ENCODE data around the gene KRTAP17-1. TPM values are rescaled to one million over a fixed set of nuclear protein-coding genes. Genes with fewer than 3 reads are reported as not detected.
"Not testable (repeated sequence)": the region's sequence is repeated elsewhere in the genome, so short reads cannot be mapped to it uniquely, and the experiment has no call there.

Gene KRTAP17-1
- total RNA-seq, 1 experiment from 2014 or later, result not detected

GRCh38 chr17:41278176-41278955 lies 37.1 kb downstream of the KRTAP17-1 start:
- CTCF ChIA-PET, result no interaction called here
- no peaks in the 10 kb centered on the region for H3F3A ChIP-seq (ENCODE audit: insufficient read depth, low read depth)
- no peak for DNase-seq
- H3K4me3 ChIP-seq, result no peak overlapping the region
- H3K9me3 ChIP-seq (ENCODE audit: insufficient read depth, low read depth), result 0 out of 2 replicates have a peak, but pooled peaks cover 2% of the 10 kb centered on the region
- no peak overlapping the region for H2AFZ ChIP-seq
- TF ChIP-seq EZH2 (IDR thresholded peaks at IDR 0.05; ENCODE audit: low read depth), result no peak
- no peak for TF ChIP-seq CTCF (conservative IDR thresholded peaks at IDR 0.05)
- H3K36me3 ChIP-seq (ENCODE audit: low read depth), result no peaks in the 10 kb centered on the region
- H4K20me1 ChIP-seq (ENCODE audit: insufficient read depth), result no peaks in the 10 kb centered on the region
- H3K4me1 ChIP-seq (replicated peaks; ENCODE audit: insufficient read depth), result no peaks in the 10 kb centered on the region
- no TSS peak for BruUV-seq (replicated peaks)
- POLR2A ChIA-PET (ENCODE audit: unreplicated experiment), result no interaction called here
- H3K4me2 ChIP-seq, result no peak overlapping the region
- no peaks in the 10 kb centered on the region for H3K27me3 ChIP-seq (ENCODE audit: insufficient read depth, low read depth)
- no peak overlapping the region for H3K27ac ChIP-seq
- H3K9me2 ChIP-seq (ENCODE audit: insufficient read depth), result no peaks in the 10 kb centered on the region
- intact Hi-C loops (cut with micrococcal nuclease; ENCODE audit: unreplicated experiment), result no loop called here
- H3K79me2 ChIP-seq (ENCODE audit: low read depth), result no peaks in the 10 kb centered on the region

GRCh38 chr17:41275648-41276190 lies 39.8 kb downstream of the KRTAP17-1 start, which contains the start of gene KRTAP9-7:
KRTAP9-7 (plus strand) TSS chr17:41275698; CDS start chr17:41275698, 0 bp downstream.
- CTCF ChIA-PET; BruUV-seq (replicated peaks); H3K79me2 ChIP-seq (ENCODE audit: low read depth); DNase-seq; H3K4me2 ChIP-seq; H3K4me1 ChIP-seq (replicated peaks; ENCODE audit: insufficient read depth); H3K4me3 ChIP-seq; H3K9me2 ChIP-seq (ENCODE audit: insufficient read depth); H3K36me3 ChIP-seq (ENCODE audit: low read depth); H3F3A ChIP-seq (ENCODE audit: insufficient read depth, low read depth); H4K20me1 ChIP-seq (ENCODE audit: insufficient read depth); intact Hi-C loops (cut with micrococcal nuclease; ENCODE audit: unreplicated experiment); H2AFZ ChIP-seq; H3K27ac ChIP-seq; H3K27me3 ChIP-seq (ENCODE audit: insufficient read depth, low read depth); H3K9me3 ChIP-seq (ENCODE audit: insufficient read depth, low read depth); POLR2A ChIA-PET (ENCODE audit: unreplicated experiment): not testable (repeated sequence)

GRCh38 chr17:41271858-41272257 lies 43.7 kb downstream of the KRTAP17-1 start:
- Histone ChIP-seq H2AFZ (no peak overlapping the region), H4K20me1 (ENCODE audit: insufficient read depth) (no peaks in the 10 kb centered on the region), H3K4me1 (replicated peaks; ENCODE audit: insufficient read depth) (peaks cover 12% of the 10 kb centered on the region), H3K9me3 (ENCODE audit: insufficient read depth, low read depth) (no peaks in the 10 kb centered on the region), H3F3A (ENCODE audit: insufficient read depth, low read depth) (no peaks in the 10 kb centered on the region), H3K9me2 (ENCODE audit: insufficient read depth) (no peaks in the 10 kb centered on the region), H3K36me3 (ENCODE audit: low read depth) (no peaks in the 10 kb centered on the region), H3K79me2 (ENCODE audit: low read depth) (no peaks in the 10 kb centered on the region), H3K4me2 (no peak overlapping the region), H3K4me3 (no peak overlapping the region), H3K27me3 (ENCODE audit: insufficient read depth, low read depth) (no peaks in the 10 kb centered on the region), H3K27ac (no peak overlapping the region)
- DNase-seq, result no peak
- TF ChIP-seq CTCF (conservative IDR thresholded peaks at IDR 0.05), result no peak
- TF ChIP-seq EZH2 (IDR thresholded peaks at IDR 0.05; ENCODE audit: low read depth), result no peak
- ChIA-PET POLR2A (ENCODE audit: unreplicated experiment) (no interaction called here), CTCF (no interaction called here)
- intact Hi-C loops (cut with micrococcal nuclease; ENCODE audit: unreplicated experiment), result no loop called here
- BruUV-seq (replicated peaks), result no TSS peak

GRCh38 chr17:41271323-41271722 lies 44.2 kb downstream of the KRTAP17-1 start:
- H3K27ac ChIP-seq; intact Hi-C loops (cut with micrococcal nuclease; ENCODE audit: unreplicated experiment); H3K27me3 ChIP-seq (ENCODE audit: insufficient read depth, low read depth); H3F3A ChIP-seq (ENCODE audit: insufficient read depth, low read depth); H2AFZ ChIP-seq; H3K36me3 ChIP-seq (ENCODE audit: low read depth); H3K79me2 ChIP-seq (ENCODE audit: low read depth); H3K4me2 ChIP-seq; H4K20me1 ChIP-seq (ENCODE audit: insufficient read depth); CTCF ChIA-PET; POLR2A ChIA-PET (ENCODE audit: unreplicated experiment); H3K9me2 ChIP-seq (ENCODE audit: insufficient read depth); H3K4me3 ChIP-seq; DNase-seq; BruUV-seq (replicated peaks); H3K9me3 ChIP-seq (ENCODE audit: insufficient read depth, low read depth): not testable (repeated sequence)
- H3K4me1 ChIP-seq (replicated peaks; ENCODE audit: insufficient read depth), result peaks cover 12% of the 10 kb centered on the region
